Activated CD4-positive, CD25-positive, alpha-beta regulatory T cell treated with anti-CD3 and anti-CD28 coated beads, Interleukin-2, amount 50 U/mL, for 16 hours (primary cell): Measurements from ENCODE around the gene RAD21L1.

Source experiments
- DNase-seq: peaks from one replicate; pipeline ENCODE4 v3.0.0-alpha.2; 2020; ENCODE audit warnings: low read depth, low spot score

RAD21L1 gene

DNA sequence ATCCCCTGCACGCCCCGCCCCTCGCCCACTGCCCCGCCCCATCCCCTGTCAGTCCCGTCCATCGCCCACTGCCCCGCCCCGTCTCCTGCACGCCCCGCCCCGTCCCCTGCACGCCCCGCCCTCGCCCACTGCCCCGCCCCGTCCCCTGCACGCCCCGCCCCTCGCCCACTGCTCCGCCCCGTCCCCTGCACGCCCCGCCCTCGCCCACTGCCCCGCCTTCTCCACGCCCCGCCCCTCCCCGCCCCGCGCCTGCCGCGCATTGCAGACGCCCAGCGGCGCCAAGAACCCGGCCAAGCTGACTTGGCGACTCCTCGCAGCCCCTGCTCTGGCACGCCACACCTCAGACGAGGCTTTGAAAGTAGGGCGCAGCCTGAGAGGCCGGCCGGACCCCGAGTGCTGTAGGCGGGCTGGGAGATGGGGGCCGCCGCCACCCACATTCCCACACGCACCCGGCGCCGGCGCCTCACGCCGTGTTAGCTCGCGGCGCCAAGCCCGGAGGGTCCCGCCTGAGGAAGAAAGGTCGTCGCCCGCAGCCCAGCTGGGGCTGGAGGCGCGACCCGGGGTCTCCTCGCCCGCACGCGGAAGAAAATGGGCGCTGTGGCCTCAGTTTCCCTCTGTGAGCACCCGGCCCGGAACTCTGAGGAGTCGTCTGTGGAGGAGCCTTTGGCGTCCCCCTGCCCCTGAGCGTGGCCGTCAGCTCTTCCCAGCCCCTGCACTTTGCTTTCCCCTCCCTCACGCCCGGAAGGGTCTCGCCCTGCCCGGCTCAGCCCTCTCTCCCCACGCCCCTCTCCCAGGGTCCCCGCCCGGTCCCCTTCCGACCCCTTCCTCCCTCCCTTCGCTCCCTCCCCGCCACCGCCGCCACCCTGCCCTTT is at the start of gene RAD21L1:
Gene RAD21L1 (plus strand): TSS at position 262 of the 872 bp plus-strand sequence. CDS start 2,410 bp downstream, outside the sequence.
- DNase-seq, result peak; percentile 62

- no peak for DNase-seq
Measured at GRCh38 chr20:1177680-1178079, 48.2 kb upstream of the RAD21L1 start.

GRCh38 chr20:1178103-1178502 is 47.7 kb upstream of the RAD21L1 start:
- no peak for DNase-seq

GRCh38 chr20:1178623-1179022 is 47.2 kb upstream of the RAD21L1 start:
- no peak for DNase-seq

DNA sequence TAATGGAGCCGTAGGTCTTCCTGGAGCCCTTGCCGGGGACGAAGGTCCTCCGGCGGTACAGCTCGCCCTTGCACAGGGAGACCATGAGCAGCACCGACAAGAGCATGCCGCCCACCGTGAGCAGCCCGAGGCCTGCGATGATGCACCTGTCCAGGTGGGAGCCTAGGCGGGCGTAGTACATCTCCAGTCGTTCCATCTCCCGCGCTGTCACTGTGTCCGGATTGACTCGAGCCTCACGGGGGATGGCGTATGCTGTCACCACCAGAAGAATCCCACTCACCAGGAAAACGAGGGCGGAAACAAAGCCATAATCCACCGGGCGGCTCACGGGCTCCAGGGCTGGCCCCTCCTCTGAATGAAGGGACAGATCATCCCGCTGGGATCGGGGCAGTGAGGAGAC is 44.9 kb upstream of the RAD21L1 start:
- DNase-seq, result no peak

GRCh38 chr20:1182106-1182505 is 43.7 kb upstream of the RAD21L1 start:
- no peak for DNase-seq

DNA sequence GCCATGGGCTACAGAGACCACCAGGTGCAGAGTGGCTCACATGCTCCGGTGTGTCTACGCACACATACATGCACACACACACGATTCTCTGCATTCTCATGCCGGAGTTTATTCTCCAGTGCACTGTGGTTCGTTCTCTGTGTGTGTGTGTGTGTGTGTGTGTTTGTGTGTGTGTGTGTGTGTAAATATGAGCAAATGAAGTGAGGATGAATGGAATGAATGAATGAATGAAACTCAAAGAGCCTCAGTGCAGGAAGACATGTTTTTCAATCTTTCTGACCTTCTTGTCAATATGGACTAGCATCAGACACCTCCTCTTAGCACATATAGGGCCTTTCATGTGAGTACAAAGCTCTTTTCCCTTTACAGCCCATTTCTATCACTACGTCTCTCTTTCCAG is 42.7 kb upstream of the RAD21L1 start:
- no peak for DNase-seq

DNA sequence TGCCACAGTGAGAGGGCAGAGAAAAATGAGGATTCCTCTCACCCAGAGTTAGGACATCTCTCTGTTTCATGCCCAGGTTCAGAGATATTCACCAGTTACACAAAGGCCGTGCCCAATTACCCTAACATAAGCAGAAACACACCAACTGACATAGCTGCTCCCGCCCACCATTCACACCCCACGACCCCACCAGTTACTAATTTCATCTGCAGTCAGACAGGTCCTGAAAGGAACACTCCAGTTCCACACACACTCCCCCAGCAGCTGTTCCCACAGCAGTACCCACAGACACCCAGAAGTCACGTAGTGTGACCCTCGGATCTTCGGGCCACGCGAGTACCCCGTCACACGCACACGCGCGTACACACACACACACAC is 41.6 kb upstream of the RAD21L1 start:
- no peak for DNase-seq

DNA sequence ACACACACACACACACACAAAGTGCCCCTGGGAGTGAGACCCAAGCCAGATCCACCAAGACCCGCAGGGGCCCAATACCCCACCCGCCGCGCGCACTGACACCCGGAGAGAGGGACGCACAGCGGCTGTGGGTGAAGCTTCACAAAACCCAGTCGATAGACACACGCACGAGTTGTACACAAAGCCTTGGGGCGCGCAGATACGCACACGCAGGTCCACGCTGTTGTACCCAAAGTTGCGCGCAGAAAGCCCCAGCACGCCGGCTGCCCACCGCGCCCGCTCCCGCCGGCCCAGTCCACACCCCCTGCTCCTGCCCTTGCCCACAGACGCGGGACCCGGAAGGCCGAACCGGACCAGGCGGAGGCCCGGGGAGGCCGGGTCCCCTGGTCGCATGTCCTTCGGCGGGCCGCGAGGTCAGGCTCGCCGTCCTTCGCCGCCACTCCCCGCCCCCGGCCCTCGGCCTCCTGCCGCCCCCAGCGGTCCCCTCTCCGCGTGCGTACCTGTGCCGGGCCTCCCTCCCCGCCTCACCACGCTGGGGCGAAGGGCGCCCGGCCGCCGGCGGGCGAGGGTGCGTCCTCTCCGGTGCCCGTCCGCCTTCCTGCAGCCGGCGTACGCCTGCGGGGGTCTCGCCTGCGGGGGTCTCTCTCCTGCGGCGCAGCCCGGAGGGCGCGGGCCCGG is 41.1 kb upstream of the RAD21L1 start, which contains the start of gene TMEM74B:
Gene TMEM74B (minus strand): TSS at position 344 of the 678 bp plus-strand sequence. CDS start 1,180 bp downstream, outside the sequence.
- no peak for DNase-seq

GRCh38 chr20:1185316-1185741 is 40.5 kb upstream of the RAD21L1 start:
- no peak for DNase-seq

DNA sequence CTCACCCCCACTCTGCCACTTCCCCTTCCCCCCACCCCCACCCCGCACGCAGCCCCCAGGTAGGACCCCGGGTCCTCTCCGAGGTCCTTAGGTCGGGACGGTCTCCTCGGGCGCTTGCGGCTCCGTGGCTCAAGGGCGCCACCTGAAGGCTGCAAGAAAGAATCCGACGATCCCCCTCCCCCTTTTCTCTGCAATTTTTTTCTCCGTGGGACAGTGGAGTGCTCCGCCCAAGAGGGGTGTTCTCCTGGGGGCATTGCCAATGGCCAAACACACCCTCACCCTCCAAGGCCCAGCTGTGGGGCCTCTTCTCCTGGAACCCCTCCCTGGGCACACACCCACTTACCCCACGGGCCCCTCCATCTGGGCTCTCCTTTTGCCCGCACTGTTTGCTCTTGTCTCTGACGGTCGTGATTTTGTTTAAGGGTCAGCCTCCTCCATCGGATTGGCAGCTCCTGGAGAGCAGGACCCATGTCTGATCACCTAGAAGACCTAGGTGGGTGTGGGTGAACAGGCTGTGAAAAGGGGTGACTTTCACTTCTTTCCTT is 40.0 kb upstream of the RAD21L1 start:
- DNase-seq, result no peak

GRCh38 chr20:1186367-1186991 is 39.4 kb upstream of the RAD21L1 start:
- no peak for DNase-seq

GRCh38 chr20:1187605-1188171 is 38.2 kb upstream of the RAD21L1 start:
- DNase-seq, result no peak

DNA sequence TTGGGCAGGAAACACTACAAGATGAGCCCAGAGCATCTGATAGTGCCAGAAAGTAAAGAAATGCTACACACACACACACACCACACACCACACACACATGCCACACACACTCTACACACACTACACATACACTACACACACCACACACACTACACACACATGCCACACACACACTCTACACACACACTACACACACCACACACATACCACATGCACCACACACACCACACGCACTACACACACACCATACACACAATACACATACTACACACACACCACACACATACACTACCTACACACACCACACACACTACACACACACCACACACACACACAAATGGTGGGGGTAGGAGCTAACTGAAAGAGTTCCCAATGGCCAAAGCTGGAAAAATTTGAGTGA is 37.5 kb upstream of the RAD21L1 start:
- DNase-seq, result no peak

GRCh38 chr20:1189827-1190226 is 36.0 kb upstream of the RAD21L1 start:
- DNase-seq, result no peak

DNA sequence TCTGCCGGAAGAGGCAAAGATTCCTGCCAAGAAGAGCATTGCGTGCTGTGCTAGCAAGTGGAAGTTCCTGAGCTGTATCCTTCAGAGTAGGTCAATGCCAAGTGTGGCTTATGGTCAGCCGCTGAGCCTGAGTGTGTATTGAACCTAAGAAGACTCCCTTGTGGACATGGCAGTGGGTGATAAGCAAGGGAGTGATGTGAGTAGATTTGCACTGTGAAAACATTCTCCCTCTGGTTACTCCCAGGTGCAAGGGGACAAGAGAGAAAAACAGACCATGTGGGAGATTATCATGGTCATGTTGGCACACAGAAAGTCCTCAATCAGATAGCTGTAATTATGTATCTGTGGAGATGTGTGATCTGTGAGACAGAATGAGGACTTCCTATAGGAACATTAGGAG is 35.0 kb upstream of the RAD21L1 start:
- no peak for DNase-seq

GRCh38 chr20:1191299-1191698 is 34.5 kb upstream of the RAD21L1 start:
- DNase-seq, result no peak

DNA sequence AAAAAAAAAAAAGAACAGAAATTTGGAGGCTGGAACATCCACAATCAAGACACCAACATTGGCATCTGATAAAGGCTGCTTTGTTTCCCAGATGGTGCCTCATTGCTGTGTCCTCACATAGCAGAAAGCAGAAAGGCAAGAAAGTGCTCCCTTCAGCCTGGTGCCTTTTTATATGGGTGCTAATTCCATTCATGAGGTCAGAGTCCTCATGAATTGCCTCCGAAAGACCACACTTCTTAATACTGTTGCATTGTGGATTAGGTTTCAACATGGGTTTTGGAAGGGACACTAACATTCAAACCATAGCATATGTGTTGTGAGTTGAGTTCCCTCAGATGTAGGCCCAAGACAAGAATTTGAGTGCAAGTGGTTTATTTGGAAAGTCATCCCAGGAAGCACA is 30.6 kb upstream of the RAD21L1 start:
- DNase-seq, result no peak

- no peak for DNase-seq
Measured at GRCh38 chr20:1196634-1197033, 29.2 kb upstream of the RAD21L1 start.

DNA sequence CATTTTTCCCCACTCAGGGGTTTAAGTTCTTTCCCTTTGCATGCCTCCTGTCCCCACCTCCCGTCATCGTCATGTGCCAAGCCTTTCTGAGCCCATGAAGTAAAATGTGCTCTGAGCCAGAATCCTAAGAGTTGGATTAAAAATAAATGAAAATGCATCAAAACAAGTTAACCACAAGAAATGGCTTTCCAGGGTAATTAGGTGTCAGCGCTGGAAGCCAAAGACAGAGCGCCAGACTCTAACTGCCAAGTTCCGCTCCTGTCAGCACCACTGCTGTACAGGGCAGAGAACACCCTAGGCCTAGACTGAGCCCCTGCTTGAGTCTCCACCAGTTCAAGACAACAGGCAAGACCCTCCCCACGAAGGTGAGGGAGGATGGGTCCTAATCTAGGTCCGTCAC is 28.0 kb upstream of the RAD21L1 start:
- DNase-seq, result no peak

DNA sequence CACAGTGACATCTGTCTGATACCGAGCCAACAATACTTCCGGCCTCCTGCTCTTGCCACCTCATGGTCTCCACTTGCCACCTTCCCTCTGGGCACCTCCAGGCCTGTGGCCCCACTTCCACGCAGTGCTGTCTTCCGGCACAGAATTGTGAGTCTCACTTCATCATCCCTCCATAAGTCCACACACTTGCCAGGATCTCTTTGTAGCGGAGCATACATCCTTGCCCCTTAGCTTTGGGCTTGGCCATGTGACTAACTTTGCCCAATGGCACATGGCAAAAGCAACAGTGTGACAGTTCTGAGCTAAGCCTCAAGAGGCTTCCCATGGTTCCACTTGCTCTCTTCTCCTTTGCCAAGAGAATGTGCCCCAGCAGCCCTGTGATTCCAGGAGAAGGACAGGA is 27.1 kb upstream of the RAD21L1 start:
- DNase-seq, result no peak
